ENCODE data around the gene RALGPS1.

Gene RALGPS1

DNA sequence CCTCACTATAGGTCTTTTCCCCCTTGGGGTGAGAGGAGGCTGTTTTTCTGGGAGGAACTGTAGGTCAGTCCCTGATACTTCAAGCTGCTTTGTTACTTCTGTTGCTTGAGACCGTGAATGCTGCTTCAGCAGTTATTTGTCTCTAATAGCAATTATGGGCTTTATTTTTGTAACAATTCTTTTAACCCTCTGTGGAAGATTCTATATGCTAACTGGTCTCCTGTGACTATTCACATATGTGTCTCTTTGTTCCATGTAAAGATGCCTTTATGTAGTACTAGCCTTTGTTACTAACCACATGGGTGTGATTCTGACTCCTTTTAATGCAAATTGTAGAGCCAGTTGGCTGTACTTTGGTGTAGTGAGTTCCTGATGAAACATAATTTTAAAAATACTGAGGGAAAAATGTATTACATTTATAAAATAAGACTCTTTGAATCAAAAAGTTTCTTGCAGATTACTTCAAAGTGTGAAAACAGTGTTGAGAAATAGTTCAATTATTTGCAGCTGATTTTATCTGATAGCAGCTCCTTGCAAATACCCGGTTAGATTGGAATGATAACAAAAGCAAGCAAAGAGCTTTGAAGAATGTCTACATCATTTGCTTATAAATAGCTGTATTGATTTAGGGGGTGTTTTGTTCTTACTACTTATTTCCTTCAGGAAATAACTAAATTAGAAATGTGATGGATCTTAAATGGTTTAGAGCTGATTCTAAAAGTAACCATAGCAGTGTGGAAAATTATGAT lies 161.2 kb downstream of the RALGPS1 start:
- in situ Hi-C loops (cut with MboI; ENCODE audit: low sequenced_read_pairs) = no loop called here

DNA sequence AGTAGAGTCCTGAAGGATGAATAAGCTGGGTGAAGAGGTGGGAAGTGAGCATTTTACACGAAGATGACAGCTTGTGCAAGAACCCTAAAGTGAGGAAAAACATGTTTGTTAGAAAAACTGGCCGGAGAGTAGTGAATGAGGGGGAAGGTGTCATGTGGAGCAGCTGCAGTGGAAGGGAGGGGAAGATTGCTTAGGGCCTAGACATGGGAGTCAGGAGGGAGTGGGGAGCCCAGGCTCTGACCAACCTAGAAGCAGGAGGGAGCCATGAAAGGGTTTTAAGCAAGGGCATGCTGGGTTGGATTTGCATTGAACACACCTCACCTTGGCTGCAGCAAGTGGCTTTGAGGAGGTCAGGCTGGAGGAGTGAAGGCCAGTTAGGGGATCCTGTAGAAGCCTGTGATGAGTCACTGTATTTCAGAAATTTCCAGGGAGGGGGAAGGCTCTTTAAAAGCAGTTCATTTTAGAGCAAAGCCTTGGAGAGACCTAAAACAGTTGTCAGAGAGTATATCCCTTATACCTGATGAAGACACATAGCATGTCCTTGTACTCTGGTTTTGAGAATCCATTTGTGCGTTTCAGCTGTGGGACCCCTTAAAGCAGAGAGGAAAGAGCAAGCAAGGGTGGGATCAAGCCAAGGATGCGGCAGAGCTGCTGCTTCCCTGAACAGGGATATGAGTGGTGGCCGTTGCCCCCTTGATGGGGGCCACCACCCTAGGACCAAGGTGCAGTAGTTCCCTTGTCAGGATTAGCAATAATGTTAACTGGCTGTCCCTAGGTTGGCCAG lies 162.5 kb downstream of the RALGPS1 start:
- in situ Hi-C loops (cut with MboI; ENCODE audit: low sequenced_read_pairs) = no loop called here

DNA sequence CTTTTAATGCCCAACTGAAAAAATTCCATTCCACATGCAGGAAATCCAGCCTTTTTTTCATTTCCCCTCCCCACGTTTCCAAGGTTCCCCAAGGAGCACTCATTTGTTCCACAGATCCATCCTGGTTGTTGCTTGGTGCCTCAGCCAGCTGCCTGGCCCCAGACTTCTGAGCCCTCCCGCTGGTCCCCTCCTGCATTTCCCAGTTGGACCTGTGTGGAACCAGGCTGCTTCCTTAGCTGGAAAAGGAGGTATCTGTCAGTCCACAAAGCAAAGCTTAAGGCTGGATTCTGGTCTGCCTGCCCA lies 163.0 kb downstream of the RALGPS1 start:
- in situ Hi-C loops (cut with MboI; ENCODE audit: low sequenced_read_pairs) = no loop called here

DNA sequence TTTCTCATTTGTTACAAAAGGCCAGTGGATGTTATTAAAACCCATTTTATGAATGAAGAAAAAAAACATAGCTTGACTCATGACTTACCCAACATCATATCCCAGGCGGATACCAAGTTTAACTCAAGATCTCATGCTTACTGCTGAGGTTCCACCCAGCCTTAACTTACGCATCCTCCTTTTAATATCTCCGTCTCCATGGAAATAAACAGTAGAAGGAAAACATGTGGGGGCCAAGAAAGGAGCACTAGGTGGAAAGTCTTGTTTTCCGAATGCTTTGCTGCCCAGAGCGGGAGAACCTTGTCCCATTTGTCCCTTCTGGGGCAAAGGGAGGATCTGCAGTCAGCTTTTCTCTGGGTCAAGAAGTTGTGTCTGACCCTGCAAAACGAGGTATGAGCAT lies 163.8 kb downstream of the RALGPS1 start:
- in situ Hi-C loops (cut with MboI; ENCODE audit: low sequenced_read_pairs) = no loop called here

DNA sequence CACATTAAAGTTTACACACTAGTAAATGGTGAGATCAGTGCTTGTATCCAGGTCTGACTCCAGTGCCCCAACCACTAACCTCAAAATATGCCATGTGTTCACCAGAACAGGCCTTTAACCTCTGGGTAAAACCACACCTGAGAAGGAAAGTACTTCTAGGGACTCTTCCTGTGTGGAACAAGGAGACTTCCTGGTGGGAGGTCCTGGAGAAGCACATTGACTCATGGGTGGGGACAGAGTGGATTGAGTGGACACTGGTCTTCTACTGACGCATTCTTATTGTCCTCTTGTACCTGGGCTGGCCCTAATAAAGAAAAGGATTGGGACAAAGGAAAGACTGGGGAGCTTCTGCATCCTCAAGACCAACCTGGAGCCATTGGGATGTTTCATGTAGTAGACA lies 164.4 kb downstream of the RALGPS1 start:
- in situ Hi-C loops (cut with MboI; ENCODE audit: low sequenced_read_pairs) = no loop called here

DNA sequence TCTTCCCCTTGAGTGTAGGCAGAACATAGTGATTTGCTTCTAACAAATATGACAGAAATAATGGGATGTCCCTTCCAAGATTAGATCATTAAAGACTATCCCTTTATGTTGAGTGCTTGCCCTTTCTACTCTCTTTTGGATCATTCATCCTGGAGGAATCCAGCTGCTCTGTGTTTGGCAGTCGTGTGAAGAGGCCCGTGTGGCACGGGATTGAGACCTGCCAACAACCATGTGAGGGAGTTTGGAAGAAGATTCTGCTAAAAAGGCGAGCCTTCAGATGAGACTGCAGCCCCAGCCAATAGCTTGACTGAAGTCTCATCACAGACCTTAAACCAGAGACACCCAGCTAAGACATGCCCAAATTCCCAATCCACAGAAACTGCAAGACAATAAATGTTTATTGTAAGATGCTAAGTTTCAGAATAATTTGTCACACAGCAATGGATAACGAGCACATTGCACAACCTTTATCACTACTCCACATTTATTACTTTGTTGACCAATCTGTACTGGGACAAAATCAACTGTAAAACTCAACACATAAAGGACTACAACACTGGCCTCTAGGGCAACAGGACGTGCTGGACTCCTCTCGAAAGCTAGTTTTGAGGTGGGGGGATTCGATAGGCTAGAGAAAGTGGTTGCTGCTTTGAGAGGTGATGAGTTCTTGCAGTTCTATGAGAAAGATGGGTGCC lies 165.0 kb downstream of the RALGPS1 start:
- in situ Hi-C loops (cut with MboI; ENCODE audit: low sequenced_read_pairs) = no loop called here

DNA sequence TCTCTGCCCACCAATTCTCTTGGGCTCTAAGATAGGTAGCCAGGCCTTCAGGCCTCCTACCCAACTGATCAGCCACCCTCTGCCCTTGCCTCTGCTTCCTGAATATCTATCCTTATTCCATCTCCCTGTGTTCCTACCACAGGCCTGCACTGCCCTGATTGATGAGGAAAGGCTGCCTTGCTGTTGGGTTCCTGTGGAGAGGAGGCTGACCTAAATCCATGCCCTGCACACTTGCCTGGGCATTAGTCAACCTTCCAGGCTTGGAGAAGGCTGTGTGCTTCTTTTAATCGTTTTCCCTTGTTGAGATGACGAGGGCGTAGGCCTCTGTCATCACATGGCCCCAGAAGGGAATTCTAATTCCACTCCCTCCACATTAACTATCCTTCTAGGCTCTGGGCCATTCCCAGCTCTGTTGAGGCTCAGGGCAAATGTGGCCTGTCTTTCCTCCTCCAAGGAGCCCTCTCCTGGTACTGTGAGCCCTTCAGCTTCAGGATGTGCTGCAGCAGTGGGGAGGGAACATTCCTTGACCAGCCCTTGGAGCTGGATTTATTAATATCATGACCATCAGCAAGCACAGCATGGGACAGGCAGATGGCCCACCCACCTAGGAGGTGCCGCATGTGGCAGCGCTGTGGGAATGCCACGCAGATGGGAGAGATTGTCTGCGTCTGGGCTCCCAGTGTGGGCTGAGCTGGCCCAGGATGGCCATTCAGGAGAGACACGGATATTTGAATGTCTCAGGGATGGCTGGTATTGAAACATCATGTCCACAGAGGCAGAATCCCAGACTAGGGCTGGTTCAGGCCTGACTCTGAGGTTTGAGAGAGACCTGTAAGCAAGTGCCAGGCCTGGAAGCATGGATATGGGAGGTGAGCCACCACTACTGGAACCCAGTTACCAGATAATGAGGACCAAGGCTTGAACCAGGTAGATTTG lies 166.9 kb downstream of the RALGPS1 start:
- in situ Hi-C loops (cut with MboI; ENCODE audit: low sequenced_read_pairs) = no loop called here

DNA sequence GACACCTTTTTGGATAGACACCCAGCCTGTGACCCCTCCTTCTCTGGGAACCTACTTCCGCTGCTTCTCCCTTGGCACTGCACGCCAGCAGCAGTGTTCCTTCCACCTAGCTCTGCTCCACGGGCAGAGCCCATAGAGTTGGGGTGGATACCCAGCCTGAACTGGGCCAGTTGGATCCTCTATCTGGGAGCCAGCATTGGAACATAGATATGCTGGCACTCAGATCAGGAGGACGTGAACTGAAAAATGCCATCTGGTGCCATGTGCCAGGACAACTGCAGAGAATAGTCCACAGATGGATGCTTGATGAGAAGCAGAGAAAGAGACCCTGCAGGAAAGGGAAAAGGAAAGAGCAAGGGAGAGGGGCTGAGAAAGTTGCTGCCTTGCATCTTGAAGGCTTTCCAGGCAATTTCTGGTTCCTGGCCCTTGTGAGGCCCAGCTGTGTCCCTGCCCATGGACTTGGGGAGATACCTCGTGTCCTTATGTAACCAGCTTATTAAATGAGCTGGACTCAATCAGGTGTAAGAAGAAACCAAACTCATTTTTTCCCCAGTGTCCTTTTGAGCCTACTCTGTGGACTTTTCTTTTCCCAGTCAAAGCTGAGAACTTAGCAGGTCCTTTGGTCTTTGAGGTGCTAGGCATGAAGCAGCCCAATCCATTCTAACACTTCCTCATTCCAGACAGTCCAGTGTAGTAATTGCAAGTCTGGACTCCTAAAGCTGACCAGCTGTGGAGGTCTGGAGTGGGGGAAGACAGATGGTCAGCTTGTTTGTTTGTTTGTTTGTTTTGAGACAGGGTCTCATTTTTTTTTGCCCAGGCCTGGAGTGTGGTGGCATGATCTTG lies 168.8 kb downstream of the RALGPS1 start:
- in situ Hi-C loops (cut with MboI; ENCODE audit: low sequenced_read_pairs) = no loop called here

DNA sequence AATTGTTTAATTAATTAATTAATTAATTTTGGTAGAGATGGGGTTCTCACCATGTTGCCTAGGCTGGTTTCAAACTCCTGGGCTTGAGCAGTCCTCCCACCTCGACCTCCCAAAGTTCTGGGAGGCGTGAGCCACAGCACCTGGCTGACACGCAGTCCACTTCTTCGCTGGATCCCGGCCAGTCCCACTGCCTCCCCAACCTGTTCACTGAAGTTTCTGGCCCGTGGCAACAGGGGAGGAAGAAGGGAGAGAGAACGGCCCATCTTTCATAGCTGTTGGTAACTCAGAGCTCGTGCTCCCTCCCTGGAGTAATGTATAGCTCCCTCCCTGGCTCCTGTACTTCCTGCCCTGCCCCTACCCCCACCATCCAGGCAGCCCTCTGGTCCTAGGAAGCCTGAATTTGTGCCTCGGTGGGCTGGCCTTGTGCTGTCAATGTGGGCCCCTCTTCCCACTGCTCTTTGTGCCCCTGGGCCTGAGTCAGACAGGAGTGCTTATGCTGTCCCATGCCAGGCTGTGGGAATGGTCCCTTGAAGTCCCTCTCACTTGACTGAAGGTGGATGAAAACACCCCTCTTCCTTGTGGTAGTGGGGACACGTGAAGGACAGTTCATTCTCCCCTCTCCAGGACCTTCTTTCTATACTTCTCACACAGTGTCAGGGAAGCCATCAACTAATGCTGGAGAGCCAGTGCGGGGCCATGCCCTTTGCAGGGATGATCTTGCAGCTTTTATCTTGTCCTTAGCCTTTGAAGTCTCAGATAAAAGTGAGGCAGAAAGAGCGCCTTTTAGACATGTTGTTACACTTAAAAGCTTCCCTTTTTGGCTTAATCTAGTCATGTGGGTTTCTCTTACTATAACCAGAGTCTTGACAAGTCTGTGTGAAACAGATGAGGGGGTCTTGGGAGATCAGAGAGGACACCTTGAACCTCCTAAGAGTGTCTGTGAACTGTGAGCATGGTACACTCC lies 169.8 kb downstream of the RALGPS1 start:
- in situ Hi-C loops (cut with MboI; ENCODE audit: low sequenced_read_pairs) = no loop called here

DNA sequence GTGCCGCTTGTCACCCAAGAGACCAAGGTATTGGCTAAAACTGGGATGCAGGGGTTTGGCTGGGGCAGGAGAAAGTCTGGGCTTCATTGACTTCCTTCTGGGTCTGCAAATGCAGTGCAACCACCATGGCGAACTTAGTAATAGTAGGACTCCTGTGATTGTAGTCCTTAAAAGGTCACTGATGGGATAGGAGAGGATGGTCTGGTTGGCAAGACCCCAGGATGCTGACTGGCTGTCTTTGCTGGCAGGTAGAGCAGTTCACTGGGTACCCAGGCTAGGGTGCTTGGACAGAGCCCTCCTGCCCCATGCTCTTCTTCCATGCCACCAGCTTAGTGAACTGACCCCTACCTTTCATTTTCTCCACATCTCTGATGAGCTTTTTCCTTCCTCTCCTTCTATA lies 170.6 kb downstream of the RALGPS1 start:
- in situ Hi-C loops (cut with MboI; ENCODE audit: low sequenced_read_pairs) = no loop called here

DNA sequence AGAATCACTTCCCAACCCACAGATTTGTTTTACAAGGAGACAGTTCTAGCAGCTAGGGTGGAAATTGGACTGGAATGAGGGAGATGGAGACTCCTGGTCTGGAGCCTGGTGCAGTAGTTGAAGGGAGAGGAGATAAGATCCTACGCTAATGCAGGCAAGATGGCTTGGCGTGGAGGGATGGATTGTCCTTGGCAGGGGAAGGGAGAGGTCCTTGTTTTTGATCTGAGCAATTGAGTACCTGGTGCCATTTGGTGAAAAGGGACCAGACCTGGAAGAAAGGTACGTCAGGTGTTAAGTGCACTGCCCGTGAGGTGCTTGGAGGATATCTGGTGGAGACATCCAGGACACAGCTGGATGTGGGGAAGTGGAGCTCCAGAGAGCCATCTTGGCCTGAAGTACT lies 172.2 kb downstream of the RALGPS1 start:
- in situ Hi-C loops (cut with MboI; ENCODE audit: low sequenced_read_pairs) = no loop called here

DNA sequence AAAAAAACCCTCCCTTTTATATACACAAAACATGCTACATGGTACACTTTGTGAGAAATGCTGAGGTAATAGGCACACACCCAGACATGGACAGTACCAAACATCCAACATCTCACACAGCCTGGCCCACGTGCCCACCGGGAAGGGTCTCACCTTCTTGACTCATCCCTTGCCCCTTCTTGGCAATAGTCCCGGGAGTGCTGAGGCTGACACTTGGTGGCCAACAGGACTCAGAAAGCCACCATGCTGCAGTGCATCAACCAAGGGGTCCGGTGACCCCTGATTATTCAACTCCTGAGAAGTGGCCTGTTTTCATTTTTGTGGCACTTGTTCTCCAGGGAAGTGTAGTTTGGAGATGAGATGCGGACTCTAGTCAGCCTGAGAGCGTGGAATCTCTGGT lies 172.8 kb downstream of the RALGPS1 start:
- in situ Hi-C loops (cut with MboI; ENCODE audit: low sequenced_read_pairs) = no loop called here

DNA sequence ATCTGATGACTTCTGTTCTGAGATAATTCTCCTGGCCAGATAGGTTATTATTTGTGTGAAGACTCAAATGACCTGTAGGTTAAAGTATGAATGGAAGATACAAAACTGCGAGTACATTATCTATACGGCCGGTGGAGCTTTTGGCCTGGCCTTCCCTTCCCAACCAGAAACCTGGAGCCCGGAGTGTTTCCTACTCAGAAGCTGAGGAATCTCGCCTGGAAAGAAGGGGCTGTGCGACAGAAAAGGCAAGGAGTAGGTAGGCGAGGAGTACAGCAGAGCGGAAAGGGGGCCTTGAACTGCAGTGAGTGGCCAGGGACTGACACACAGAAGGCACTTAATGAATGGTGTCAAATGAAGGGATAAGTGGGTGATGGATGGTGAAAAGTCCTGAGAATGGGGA lies 173.3 kb downstream of the RALGPS1 start:
- in situ Hi-C loops (cut with MboI; ENCODE audit: low sequenced_read_pairs) = no loop called here

DNA sequence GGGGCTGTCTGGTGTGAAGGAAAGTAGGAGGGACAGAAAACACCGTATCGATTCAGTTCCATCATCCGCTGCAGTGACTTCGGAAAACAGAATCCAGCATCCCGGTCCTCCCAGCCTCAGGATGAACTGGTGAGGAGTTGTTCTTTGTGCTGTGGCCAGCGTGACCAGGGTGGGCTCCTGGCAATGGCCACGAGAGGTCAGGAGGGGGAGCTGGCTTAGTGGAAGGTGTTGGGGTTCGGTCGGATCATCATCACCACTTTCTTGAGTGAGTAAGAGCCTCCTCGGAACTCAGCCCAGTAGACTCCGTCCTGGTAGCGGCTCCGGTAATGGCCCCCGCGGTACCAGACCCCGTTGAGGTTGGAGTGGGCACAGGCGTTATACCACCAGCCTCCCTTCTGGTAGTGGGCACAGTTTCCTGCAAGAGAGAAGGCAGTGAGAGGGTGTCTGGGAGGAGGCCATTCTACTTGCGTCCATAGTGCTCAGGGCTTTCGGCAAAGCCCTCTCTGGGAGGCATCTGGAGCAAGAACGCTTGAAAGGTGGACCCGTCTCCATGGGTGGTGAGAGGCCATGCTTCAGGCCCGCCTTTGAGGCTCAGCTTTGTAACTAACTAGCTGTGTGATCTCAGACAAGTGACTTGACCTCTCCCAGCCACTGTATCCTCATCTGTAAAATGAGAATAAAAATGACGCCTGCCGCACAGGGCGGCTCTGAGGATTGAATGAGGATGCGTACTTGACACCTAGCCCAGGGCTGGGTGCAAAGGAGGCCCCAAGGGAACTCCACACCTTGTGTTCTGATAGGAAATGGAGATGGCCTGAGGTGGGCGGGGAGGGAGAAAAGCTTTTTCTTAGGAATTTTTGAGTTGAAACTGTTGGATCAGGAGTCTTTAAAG lies 174.4 kb downstream of the RALGPS1 start:
- in situ Hi-C loops (cut with MboI; ENCODE audit: low sequenced_read_pairs) = no loop called here

DNA sequence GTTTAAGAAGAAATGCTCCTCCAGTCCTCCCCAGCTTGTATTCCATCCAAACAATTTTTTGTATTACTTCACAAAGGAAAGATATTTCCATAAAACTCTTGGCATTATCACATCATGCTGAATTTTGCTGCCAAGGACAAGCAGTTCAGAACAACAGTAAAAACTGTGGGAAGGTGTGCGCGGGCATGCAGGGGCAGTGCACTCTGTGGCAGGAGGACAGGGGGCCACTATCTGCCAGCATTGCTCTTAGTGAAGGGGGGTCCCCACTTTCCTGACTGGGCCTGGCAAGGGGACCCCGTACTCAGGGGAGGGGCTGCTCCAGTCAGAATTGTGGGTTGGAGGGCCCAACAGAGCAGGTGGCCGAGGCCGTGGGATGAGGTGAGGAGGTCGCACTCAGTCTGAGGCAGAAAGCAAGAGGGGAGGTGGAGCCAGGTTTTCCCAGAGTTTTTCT lies 175.1 kb downstream of the RALGPS1 start:
- in situ Hi-C loops (cut with MboI; ENCODE audit: low sequenced_read_pairs) = no loop called here

DNA sequence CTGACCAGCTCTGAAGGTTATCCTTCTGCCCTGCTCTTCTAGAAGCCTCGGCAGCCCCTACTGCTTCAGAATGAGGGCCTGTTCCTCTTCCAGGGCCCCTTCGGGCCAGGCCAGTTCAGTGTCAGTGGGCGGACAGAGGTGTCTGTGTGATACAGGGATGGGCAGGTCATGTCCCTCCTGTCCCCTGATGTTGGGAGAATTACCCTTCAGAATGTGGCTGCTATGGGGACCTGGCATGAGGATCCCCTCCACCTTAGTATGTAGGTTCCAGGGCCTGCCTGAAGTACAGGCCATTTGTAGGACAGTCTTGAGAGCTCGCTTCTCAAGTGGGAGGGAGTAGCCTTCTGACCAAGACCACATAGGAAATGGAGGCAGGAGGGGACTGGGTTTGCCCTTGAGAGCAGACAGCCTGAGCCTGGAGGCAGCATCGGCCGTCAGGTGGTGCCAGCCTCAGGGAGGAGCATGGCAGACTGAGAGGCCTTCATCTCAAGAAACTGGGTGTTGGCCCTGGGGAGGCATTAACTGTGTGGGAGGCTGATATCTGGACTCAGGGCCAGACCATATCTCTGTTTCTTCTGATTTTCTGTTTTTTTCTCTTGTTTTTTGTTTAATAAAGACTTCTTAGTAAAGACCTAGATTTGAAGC lies 175.9 kb downstream of the RALGPS1 start:
- in situ Hi-C loops (cut with MboI; ENCODE audit: low sequenced_read_pairs) = no loop called here

DNA sequence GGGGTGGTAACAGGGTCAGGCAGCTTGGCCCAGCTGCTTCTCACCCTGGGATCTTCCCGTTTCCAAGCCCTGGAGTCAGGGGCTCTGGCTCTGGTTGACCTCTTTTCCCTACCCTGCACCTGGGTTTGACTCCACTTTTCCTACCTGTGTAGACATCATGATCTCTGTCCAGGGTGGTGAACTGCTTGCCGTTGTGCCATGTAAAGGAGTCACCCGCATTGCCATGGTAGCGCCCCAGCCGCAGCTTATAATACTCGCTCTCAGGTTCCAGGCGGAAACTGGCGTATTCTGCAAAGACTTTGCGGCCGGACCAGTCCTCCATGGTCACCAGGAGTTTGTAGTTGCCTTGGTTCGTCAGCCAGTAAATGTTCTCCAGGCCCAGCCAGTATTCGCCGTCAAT lies 176.9 kb downstream of the RALGPS1 start:
- in situ Hi-C loops (cut with MboI; ENCODE audit: low sequenced_read_pairs) = no loop called here
